ENCODE results near the gene C3. TPM values are rescaled to one million over a fixed set of nuclear protein-coding genes. Genes with fewer than 3 reads are reported as not detected.
"Not testable (repeated sequence)": the region's sequence is repeated elsewhere in the genome, so short reads cannot be mapped to it uniquely, and the experiment has no call there.

C3 gene
- total RNA-seq, 2 donors from 2014 or later = 320 to 382 TPM

DNA sequence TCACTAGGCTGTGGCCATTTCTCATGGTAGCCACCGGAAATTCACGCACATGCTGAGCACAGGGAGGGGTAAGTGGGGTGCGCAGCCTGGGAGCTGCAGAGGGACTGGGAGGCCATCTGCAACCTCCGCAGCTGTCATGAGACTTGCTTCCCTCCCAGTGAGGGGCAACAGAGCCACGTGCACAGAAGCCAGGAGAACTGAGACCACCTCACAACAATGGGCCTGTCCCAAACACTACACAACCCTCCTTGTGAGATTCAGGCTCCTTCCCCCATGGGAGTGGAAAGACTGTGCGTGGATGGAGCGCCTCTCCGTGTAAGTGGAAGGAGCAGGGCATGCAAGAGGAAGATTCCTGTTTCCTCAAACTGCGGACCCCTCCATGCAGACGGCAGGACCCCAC is 8.8 kb downstream of the C3 start:
- no peak for ATAC-seq
- no peak for DNase-seq
- H3K27me3 ChIP-seq = no peaks in the 10 kb centered on the region

DNA sequence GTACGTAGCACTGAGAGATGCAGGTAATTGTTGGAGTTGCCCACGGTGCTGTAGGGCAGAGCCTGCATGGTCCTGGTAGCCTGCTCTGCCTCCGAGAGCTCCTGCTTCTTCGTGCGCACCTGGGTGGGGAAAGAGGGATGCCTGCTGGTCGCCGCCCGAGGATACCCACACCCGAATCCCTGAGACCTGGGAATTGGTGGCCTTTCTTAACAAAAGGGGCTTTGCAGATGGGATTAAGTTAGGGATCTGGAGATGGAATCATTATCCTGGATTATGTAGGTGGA is 9.4 kb downstream of the C3 start:
- peaks cover 5% of the 10 kb centered on the region for H3K4me1 ChIP-seq
- 68 to 73% methylated on average over 9 of the region's 9 CpGs for WGBS, 2 donors
- ATAC-seq (no peak), DNase-seq (no peak)
- no peaks in the 10 kb centered on the region for H3K9me3 ChIP-seq
- H3K36me3 ChIP-seq (replicated peaks in 1 of 2; ENCODE audit: insufficient read depth in 1 of 2, low read depth in 2 of 2) = peaks cover 9 to 12% of the 10 kb centered on the region in 2 donors
- no peak overlapping the region for H3K27ac ChIP-seq
- intact Hi-C loops (cut with DNase I) = no loop called here
- TF ChIP-seq POLR2A (IDR thresholded peaks at IDR 0.05) = no peak
- TF ChIP-seq, protein P1, sequence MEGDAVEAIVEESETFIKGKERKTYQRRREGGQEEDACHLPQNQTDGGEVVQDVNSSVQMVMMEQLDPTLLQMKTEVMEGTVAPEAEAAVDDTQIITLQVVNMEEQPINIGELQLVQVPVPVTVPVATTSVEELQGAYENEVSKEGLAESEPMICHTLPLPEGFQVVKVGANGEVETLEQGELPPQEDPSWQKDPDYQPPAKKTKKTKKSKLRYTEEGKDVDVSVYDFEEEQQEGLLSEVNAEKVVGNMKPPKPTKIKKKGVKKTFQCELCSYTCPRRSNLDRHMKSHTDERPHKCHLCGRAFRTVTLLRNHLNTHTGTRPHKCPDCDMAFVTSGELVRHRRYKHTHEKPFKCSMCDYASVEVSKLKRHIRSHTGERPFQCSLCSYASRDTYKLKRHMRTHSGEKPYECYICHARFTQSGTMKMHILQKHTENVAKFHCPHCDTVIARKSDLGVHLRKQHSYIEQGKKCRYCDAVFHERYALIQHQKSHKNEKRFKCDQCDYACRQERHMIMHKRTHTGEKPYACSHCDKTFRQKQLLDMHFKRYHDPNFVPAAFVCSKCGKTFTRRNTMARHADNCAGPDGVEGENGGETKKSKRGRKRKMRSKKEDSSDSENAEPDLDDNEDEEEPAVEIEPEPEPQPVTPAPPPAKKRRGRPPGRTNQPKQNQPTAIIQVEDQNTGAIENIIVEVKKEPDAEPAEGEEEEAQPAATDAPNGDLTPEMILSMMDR (IDR thresholded peaks at IDR 0.05) = no peak
- H3K4me3 ChIP-seq = no peak overlapping the region
- no peaks in the 10 kb centered on the region for H3K27me3 ChIP-seq

More for the DNA sequence above, 8.8 kb downstream of the C3 start:
- WGBS, 2 donors = 70 to 87% methylated on average over 6 to 10 of the region's 10 CpGs
- Histone ChIP-seq H3K9me3 (no peaks in the 10 kb centered on the region), H3K4me1 (peaks cover 5% of the 10 kb centered on the region), H3K36me3 (replicated peaks in 1 of 2; ENCODE audit: insufficient read depth in 1 of 2, low read depth in 2 of 2) (peaks cover 9 to 10% of the 10 kb centered on the region in 2 donors), H3K4me3 (no peak overlapping the region), H3K27ac (no peak overlapping the region)
- intact Hi-C loops (cut with DNase I) = no loop called here
- no peak for TF ChIP-seq POLR2A (IDR thresholded peaks at IDR 0.05)
- TF ChIP-seq, protein P1 (IDR thresholded peaks at IDR 0.05) = no peak

DNA sequence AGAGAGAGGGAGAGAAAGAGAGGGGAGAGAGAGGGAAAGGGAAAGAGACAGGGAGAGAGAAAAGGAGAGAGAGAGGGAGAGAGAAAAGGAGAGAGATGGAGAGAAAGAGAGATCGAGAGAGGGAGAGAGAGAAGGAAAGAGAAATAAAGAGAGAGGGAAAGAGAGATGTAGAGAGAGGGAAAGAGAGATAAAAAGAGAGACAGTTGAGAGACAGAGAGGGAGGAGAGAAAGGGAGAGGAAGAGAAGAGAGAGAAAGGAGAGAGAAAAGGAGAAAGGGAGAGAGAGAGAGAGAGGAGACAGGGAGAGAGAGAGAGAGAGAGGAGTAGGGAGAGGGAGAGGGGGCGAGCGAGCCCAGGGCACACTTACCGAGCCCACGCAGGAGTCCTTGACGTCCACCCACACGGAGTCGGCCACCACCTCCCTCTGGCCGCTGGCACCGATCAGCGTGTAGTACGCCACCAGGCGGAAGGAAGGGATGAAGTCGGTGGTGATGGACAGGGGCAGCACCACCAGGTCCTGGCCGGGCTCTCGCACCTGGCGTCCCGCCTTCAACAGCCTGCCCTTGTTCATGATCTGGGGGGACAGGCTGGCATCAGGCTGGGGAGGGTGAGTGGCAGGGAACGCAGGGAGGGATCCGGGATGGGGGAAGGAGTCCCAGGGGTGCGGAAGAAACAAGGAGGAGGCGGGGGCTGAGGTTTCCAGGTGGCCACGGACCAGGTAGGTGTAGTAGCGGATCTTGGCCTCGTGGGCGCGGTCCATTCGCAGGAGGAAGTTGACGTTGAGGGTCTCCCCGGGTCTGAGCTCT is 10.0 kb downstream of the C3 start:
- no peak for ATAC-seq
- TF ChIP-seq, protein P1 (IDR thresholded peaks at IDR 0.05) = no peak
- no peak for TF ChIP-seq POLR2A (IDR thresholded peaks at IDR 0.05)

DNA sequence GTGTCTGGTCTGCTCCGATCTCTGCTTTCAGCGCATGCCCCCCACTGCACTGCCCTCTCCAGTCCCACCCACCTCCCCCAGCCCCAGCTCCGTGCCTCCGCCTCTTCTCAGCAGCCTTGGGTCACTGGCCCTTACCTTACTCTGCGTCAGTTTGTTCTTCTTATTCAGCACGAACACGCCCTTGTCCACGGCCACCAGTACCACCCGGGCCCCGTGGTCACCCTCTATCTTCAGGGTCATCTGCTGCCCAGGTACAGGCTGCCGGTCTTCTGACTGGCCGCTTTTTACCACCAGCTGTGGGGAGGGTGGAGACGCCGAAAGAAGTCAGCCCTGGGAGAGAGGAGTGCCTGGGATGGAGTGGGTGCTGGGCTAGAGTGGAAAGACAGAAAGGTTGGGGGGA is 10.9 kb downstream of the C3 start:
- intact Hi-C loops (cut with DNase I) = no loop called here
- DNase-seq (no peak), ATAC-seq (no peak)
- WGBS, 2 donors = 38 to 67% methylated on average over 14 of the region's 14 CpGs
- Histone ChIP-seq H3K9me3 (no peaks in the 10 kb centered on the region), H3K36me3 (replicated peaks in 1 of 2; ENCODE audit: insufficient read depth in 1 of 2, low read depth in 2 of 2) (peaks cover 9 to 13% of the 10 kb centered on the region in 2 donors), H3K27me3 (no peaks in the 10 kb centered on the region), H3K4me3 (no peak overlapping the region), H3K27ac (no peak overlapping the region), H3K4me1 (peaks cover 5% of the 10 kb centered on the region)
- TF ChIP-seq, protein P1 (IDR thresholded peaks at IDR 0.05) = no peak
- TF ChIP-seq POLR2A (IDR thresholded peaks at IDR 0.05) = no peak

More for the DNA sequence above, 10.0 kb downstream of the C3 start:
- Histone ChIP-seq H3K4me3 (no peak overlapping the region), H3K27ac (no peak overlapping the region), H3K9me3 (no peaks in the 10 kb centered on the region), H3K4me1 (peaks cover 5% of the 10 kb centered on the region), H3K27me3 (no peaks in the 10 kb centered on the region), H3K36me3 (replicated peaks in 1 of 2; ENCODE audit: insufficient read depth in 1 of 2, low read depth in 2 of 2) (peaks cover 9 to 13% of the 10 kb centered on the region in 2 donors)
- DNase-seq = no peak
- intact Hi-C loops (cut with DNase I) = no loop called here
- whole genome bisulfite sequencing, 2 donors = 38 to 41% methylated on average over 30 of the region's 30 CpGs

DNA sequence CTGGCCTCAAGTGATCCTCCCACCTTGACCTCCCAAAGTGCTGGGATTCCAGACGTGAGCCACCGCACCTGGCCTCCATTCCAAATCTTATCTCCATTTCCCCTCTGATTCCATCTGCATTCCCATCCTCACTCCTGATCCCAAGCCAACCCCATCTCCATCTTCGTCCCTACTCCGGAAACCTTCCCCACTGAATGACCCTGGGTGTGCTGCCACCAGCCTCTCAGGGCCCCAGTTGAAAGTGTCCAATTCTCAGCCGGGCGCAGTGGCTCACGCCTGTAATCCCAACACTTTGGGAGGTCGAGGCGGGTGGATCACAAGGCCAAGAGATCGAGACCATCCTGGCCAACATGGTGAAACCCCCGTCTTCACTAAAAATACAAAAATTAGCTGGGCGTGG is 11.5 kb downstream of the C3 start:
- H3K4me3 ChIP-seq; DNase-seq; H3K27me3 ChIP-seq; H3K9me3 ChIP-seq; H3K4me1 ChIP-seq; intact Hi-C loops (cut with DNase I); ATAC-seq; H3K27ac ChIP-seq: not testable (repeated sequence)
- 79 to 80% methylated on average over 11 to 12 of the region's 12 CpGs for WGBS, 2 donors
- peaks cover 9 to 13% of the 10 kb centered on the region in 2 donors for H3K36me3 ChIP-seq (replicated peaks in 1 of 2; ENCODE audit: insufficient read depth in 1 of 2, low read depth in 2 of 2)
